GM12864 (cell line): ENCODE measurements around the gene UBL4B.

Source experiments
- DNase-seq: peaks from one replicate; pipeline ENCODE4 v3.0.0-alpha.2; 2011; ENCODE audit warnings: low read depth
- H3K4me3 ChIP-seq: 2 replicates; pipeline ENCODE4 v1.5.1; 2011; ENCODE audit warnings: mild to moderate bottlenecking, low read depth, low read length, control low read depth
- CTCF ChIP-seq: IDR thresholded peaks from 2 replicates; pipeline ENCODE4 v1.5.1; 2011; ENCODE audit warnings: low read depth, mild to moderate bottlenecking, moderate library complexity, low read length, control low read depth, inconsistent platforms; ENCODE audit errors: missing control alignments

Gene UBL4B, protein sequence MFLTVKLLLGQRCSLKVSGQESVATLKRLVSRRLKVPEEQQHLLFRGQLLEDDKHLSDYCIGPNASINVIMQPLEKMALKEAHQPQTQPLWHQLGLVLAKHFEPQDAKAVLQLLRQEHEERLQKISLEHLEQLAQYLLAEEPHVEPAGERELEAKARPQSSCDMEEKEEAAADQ

DNA sequence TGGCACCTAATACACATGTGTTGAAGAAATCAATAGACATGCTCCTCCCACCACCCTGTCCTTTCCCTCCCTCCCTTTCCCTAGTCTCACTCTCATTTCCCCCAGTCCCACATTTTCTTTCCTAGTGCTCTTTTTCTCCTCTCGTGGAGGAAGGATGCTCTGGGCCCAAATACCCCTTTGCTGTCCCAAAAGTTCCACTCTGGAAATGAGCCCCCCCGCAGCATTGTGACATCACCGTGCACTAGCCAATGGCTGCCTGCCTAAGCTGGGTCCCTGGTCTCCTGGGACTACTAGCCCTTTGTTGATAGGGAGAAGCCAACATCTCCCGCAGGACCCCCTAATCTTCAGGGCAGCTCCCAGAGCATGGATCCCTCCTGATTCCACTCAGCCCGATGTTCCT is at the start of gene UBL4B:
UBL4B (plus strand) TSS at position 301 of the 400 bp plus-strand sequence; CDS start at position 393, 92 bp downstream.
- no peak within 1 kb of the TSS for H3K4me3 ChIP-seq
- no peak for DNase-seq
- no peak for TF ChIP-seq CTCF

GRCh38 chr1:110062612-110063011 is 49.6 kb upstream of the UBL4B start:
- no peak for DNase-seq
- H3K4me3 ChIP-seq: no peak overlapping the region
- TF ChIP-seq CTCF: no peak

DNA sequence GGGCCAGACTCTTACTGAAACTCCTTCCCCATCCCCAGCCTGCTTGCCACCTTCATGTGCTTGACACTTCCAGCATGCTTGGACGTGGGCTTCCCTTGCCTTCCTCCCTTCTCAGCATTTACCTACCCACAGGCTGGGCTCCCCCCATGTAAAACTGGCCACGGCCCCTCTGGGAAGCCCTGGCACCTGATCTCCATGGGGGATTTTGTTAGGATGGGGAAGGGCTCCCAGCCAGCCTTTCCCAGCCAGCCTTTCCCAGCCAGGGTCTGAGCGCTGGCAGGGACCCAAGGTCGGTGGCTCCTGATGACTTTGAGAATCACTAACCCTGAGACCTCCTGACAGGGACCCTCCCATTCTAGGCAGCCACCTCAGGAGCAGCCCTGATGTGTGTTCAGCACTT is 48.5 kb upstream of the UBL4B start:
- no peak for DNase-seq
- no peak for TF ChIP-seq CTCF
- H3K4me3 ChIP-seq: no peak overlapping the region

- no peak overlapping the region for H3K4me3 ChIP-seq
- no peak for DNase-seq
- no peak for TF ChIP-seq CTCF
Measured at GRCh38 chr1:110064576-110065337, 47.5 kb upstream of the UBL4B start.

- DNase-seq: no peak
- no peak for TF ChIP-seq CTCF
- no peak overlapping the region for H3K4me3 ChIP-seq
Measured at GRCh38 chr1:110065841-110066240, 46.4 kb upstream of the UBL4B start.

GRCh38 chr1:110067479-110067892 is 44.8 kb upstream of the UBL4B start:
- no peak for TF ChIP-seq CTCF
- H3K4me3 ChIP-seq: no peak overlapping the region
- no peak for DNase-seq
